HEK293T (cell line): ENCODE results near the gene RPL10.
A peak's percentile ranks its signal among the peaks of the same experiment; 100 is the strongest.

Source experiments
- CTCF ChIA-PET: fragments of 350-600 bp; formaldehyde crosslinking; extraction: SDS; loops from one replicate; lab custom pipeline; 2021; ENCODE audit warnings: antibody characterized with exemption, inconsistent platforms; lab: Yijun Ruan, JAX
- POLR2A ChIA-PET: fragments of 350-600 bp; formaldehyde crosslinking; extraction: SDS; loops from one replicate; lab custom pipeline; 2020; ENCODE audit warnings: antibody characterized with exemption, inconsistent platforms; lab: Yijun Ruan, JAX
- DNase-seq: peaks from one replicate; pipeline ENCODE4 v3.0.0; 2012; ENCODE audit warnings: mixed read lengths; ENCODE audit errors: extremely low spot score
- ARNT ChIP-seq: fragments of 450-650 bp; IDR thresholded peaks from 2 replicates; pipeline ENCODE4 v1.6.1; 2017; ENCODE audit warnings: mild to moderate bottlenecking
- BHLHE40 ChIP-seq: fragments of 450-650 bp; IDR thresholded peaks from 2 replicates; pipeline ENCODE4 v1.6.1; 2016; ENCODE audit warnings: mild to moderate bottlenecking, moderate library complexity, borderline replicate concordance
- CTBP1 ChIP-seq: fragments of 450-650 bp; IDR thresholded peaks from 2 replicates; pipeline ENCODE4 v1.6.1; 2016; ENCODE audit warnings: borderline replicate concordance
- ELF4 ChIP-seq: fragments of 450-650 bp; IDR thresholded peaks from 2 replicates; pipeline ENCODE4 v1.6.1; 2017; ENCODE audit warnings: antibody characterized with exemption
- FOXA1 ChIP-seq: fragments of 450-650 bp; IDR thresholded peaks from 2 replicates; pipeline ENCODE4 v1.6.1; 2016; ENCODE audit warnings: mild to moderate bottlenecking
- FOXK2 ChIP-seq: fragments of 450-650 bp; IDR thresholded peaks from 2 replicates; pipeline ENCODE4 v1.6.1; 2016; ENCODE audit warnings: mild to moderate bottlenecking
- FOXM1 ChIP-seq: fragments of 450-650 bp; IDR thresholded peaks from 2 replicates; pipeline ENCODE4 v1.6.1; 2017; ENCODE audit warnings: mild to moderate bottlenecking, borderline replicate concordance
- HDGF ChIP-seq: fragments of 450-650 bp; IDR thresholded peaks from 2 replicates; pipeline ENCODE4 v1.6.1; 2017; ENCODE audit warnings: antibody characterized with exemption, borderline replicate concordance
- L3MBTL2 ChIP-seq: fragments of 450-650 bp; conservative IDR thresholded peaks from 2 replicates; pipeline ENCODE4 v1.6.1; 2016; ENCODE audit warnings: mild to moderate bottlenecking
- LEF1 ChIP-seq: fragments of 450-650 bp; IDR thresholded peaks from 2 replicates; pipeline ENCODE4 v1.6.1; 2017; ENCODE audit warnings: mild to moderate bottlenecking, borderline replicate concordance
- NFRKB ChIP-seq: fragments of 450-650 bp; IDR thresholded peaks from 2 replicates; pipeline ENCODE4 v1.6.1; 2016; ENCODE audit warnings: mild to moderate bottlenecking, moderate library complexity
- PKNOX1 ChIP-seq: fragments of 450-650 bp; IDR thresholded peaks from 2 replicates; pipeline ENCODE4 v1.6.1; 2016
- SP1 ChIP-seq: fragments of 450-650 bp; IDR thresholded peaks from 2 replicates; pipeline ENCODE4 v1.6.1; 2017
- SUZ12 ChIP-seq: fragments of 450-650 bp; IDR thresholded peaks from 2 replicates; pipeline ENCODE4 v1.6.1; 2016; ENCODE audit warnings: mild to moderate bottlenecking
- TARDBP ChIP-seq: fragments of 450-650 bp; IDR thresholded peaks from 2 replicates; pipeline ENCODE4 v1.6.1; 2016
- ZNF384 ChIP-seq: fragments of 450-650 bp; IDR thresholded peaks from 2 replicates; pipeline ENCODE4 v1.6.1; 2016

Gene RPL10

GRCh38 chrX:154379569-154379951 is 18.6 kb upstream of the RPL10 start:
- DNase-seq: no peak
- CTCF ChIA-PET: no interaction called here
- POLR2A ChIA-PET: interaction anchor here (1.3 to 1.6 kb wide), 2 partner anchors 9 to 18 kb away, joined by 4 to 5 read pairs; partner anchors contain the start of gene RPL10
- TF ChIP-seq BHLHE40 (no peak), L3MBTL2 (peak; percentile 36; the same call in 1 of the 2 replicates)

GRCh38 chrX:154380153-154380552 is 18.0 kb upstream of the RPL10 start:
- CTCF ChIA-PET: no interaction called here

GRCh38 chrX:154380787-154381186 is 17.4 kb upstream of the RPL10 start:
- CTCF ChIA-PET: no interaction called here
- TF ChIP-seq LEF1 (no peak), SP1 (no peak), HDGF (no peak), SUZ12 (no peak), ZNF384 (no peak), NFRKB (no peak), ELF4 (no peak)
- DNase-seq: no peak
- POLR2A ChIA-PET: no interaction called here

More at GRCh38 chrX:154380153-154380552, 18.0 kb upstream of the RPL10 start:
- TF ChIP-seq ZNF384 (no peak), ELF4 (no peak), SUZ12 (no peak), SP1 (no peak), NFRKB (no peak), FOXM1 (no peak), LEF1 (no peak), HDGF (no peak), FOXA1 (no peak), BHLHE40 (no peak), PKNOX1 (no peak), TARDBP (no peak), CTBP1 (no peak), L3MBTL2 (no peak), ARNT (no peak), FOXK2 (no peak)
- DNase-seq: no peak
- POLR2A ChIA-PET: interaction anchor here (1.6 kb wide), 1 partner anchor 18 kb away, joined by 5 read pairs; the partner anchor contains the start of gene RPL10

GRCh38 chrX:154381271-154381670 is 16.9 kb upstream of the RPL10 start:
- no peak for DNase-seq
- ChIA-PET POLR2A (interaction anchor here (0.7 kb wide), 1 partner anchor 10 kb away, joined by 4 read pairs; no protein-coding TSS in a partner anchor), CTCF (interaction anchor here (1.1 to 1.2 kb wide), 2 partner anchors 8 kb away, joined by 3 to 4 read pairs; no protein-coding TSS in a partner anchor)
- TF ChIP-seq SP1 (no peak), PKNOX1 (no peak), LEF1 (no peak), CTBP1 (no peak), ARNT (no peak), TARDBP (no peak)

- TF ChIP-seq TARDBP (no peak), CTBP1 (no peak), FOXM1 (no peak), L3MBTL2 (no peak), FOXK2 (no peak), NFRKB (no peak), ZNF384 (no peak), LEF1 (no peak), SP1 (no peak), ARNT (no peak), SUZ12 (no peak), PKNOX1 (no peak), ELF4 (no peak), HDGF (no peak)
- CTCF ChIA-PET: interaction anchor here (1.1 to 1.8 kb wide), 3 partner anchors 9 to 10 kb away, joined by 3 to 20 read pairs (median 4); partner anchors contain the start of gene FLNA
- POLR2A ChIA-PET: interaction anchor here (0.8 to 1.4 kb wide), 2 partner anchors 9 to 27 kb away, joined by 3 read pairs; partner anchors contain the start of gene DNASE1L1
- no peak for DNase-seq
These were observed 15.6 kb upstream of the RPL10 start for GRCh38 chrX:154382483-154383069.

GRCh38 chrX:154383359-154384283 is 14.6 kb upstream of the RPL10 start:
- ChIA-PET CTCF (interaction anchor here (0.6 to 1.8 kb wide), 3 partner anchors 10 to 143 kb away, joined by 3 to 20 read pairs (median 3); partner anchors contain the start of gene FLNA), POLR2A (interaction anchor here (0.7 to 1.4 kb wide), 5 partner anchors 8 to 58 kb away, joined by 3 to 10 read pairs (median 3); partner anchors contain the start of genes DNASE1L1 and FLNA)
- no peak for DNase-seq
- TF ChIP-seq SUZ12 (no peak), FOXK2 (no peak), BHLHE40 (no peak), PKNOX1 (no peak), SP1 (no peak), FOXM1 (no peak), TARDBP (no peak), CTBP1 (no peak), HDGF (no peak), FOXA1 (no peak), LEF1 (no peak), NFRKB (no peak)
